Neutrophil (primary cell): ENCODE data around the gene FRK.
"Not testable (repeated sequence)": the region's sequence is repeated elsewhere in the genome, so short reads cannot be mapped to it uniquely, and the experiment has no call there.

Source experiments
- H3K27ac ChIP-seq: fragments of 200-600 bp; sonication (generic); 2 replicates; pipeline ENCODE4 v1.5.1; 2016; ENCODE audit warnings: mild to moderate bottlenecking, moderate library complexity
- H3K27me3 ChIP-seq: fragments of 200-600 bp; sonication (generic); 2 replicates; pipeline ENCODE4 v1.6.0; 2016; ENCODE audit warnings: mild to moderate bottlenecking
- H3K36me3 ChIP-seq: fragments of 200-600 bp; sonication (generic); 2 replicates; pipeline ENCODE4 v1.5.1; 2017
- H3K4me1 ChIP-seq, 2 experiments: fragments of 200-600 bp in 1 of 2; sonication (generic) in 1 of 2; 1 replicate in 1 of 2; 2 replicates in 1 of 2; pipeline versions ENCODE4 v1.5.1 to v1.6.1; 2013 to 2016; ENCODE audit warnings: low read depth in 1 of 2, low read length in 1 of 2, mild to moderate bottlenecking in 1 of 2, moderate library complexity in 1 of 2; ENCODE audit not compliant: control insufficient read depth in 1 of 2, insufficient read depth in 1 of 2
- H3K4me3 ChIP-seq, 2 experiments: fragments of 200-600 bp in 1 of 2; sonication (generic) in 1 of 2; 1 replicate in 1 of 2; 2 replicates in 1 of 2; pipeline ENCODE4 v1.5.1; 2013 to 2016; ENCODE audit warnings: low read depth in 1 of 2, low read length in 1 of 2, mild to moderate bottlenecking in 1 of 2, moderate library complexity in 1 of 2
- H3K9me3 ChIP-seq: fragments of 200-600 bp; sonication (generic); 2 replicates; pipeline ENCODE4 v1.5.1; 2016
- CTCF ChIP-seq: fragments of 200-600 bp; sonication (generic); IDR thresholded peaks from 2 replicates; pipeline ENCODE4 v1.5.1; 2016; ENCODE audit warnings: antibody characterized with exemption

Gene FRK

GRCh38 chr6:116051244-116051643 is 9.4 kb downstream of the FRK start:
- Histone ChIP-seq H3K9me3 (no peaks in the 10 kb centered on the region), H3K4me3 (no peak overlapping the region), H3K4me1 (no peaks in the 10 kb centered on the region), H3K27ac (no peak overlapping the region), H3K36me3 (no peaks in the 10 kb centered on the region), H3K27me3 (no peaks in the 10 kb centered on the region)
- TF ChIP-seq CTCF = no peak

GRCh38 chr6:116050737-116051136 is 10.0 kb downstream of the FRK start:
- Histone ChIP-seq H3K9me3 (no peaks in the 10 kb centered on the region), H3K4me1 (no peaks in the 10 kb centered on the region), H3K36me3 (no peaks in the 10 kb centered on the region), H3K27me3 (no peaks in the 10 kb centered on the region), H3K4me3 (no peak overlapping the region), H3K27ac (no peak overlapping the region)
- TF ChIP-seq CTCF = no peak

- Histone ChIP-seq H3K9me3 (no peaks in the 10 kb centered on the region), H3K27ac (no peak overlapping the region), H3K27me3 (no peaks in the 10 kb centered on the region), H3K36me3 (no peaks in the 10 kb centered on the region), H3K4me3 (no peak overlapping the region), H3K4me1 (no peaks in the 10 kb centered on the region)
- TF ChIP-seq CTCF = no peak
These were observed 11.4 kb downstream of the FRK start for GRCh38 chr6:116049321-116049720.

GRCh38 chr6:116047173-116047933 is 13.3 kb downstream of the FRK start:
- no peaks in the 10 kb centered on the region for H3K9me3 ChIP-seq
- no peak overlapping the region for H3K27ac ChIP-seq
- TF ChIP-seq CTCF = no peak
- H3K27me3 ChIP-seq = no peaks in the 10 kb centered on the region
- H3K4me3 ChIP-seq = no peak overlapping the region
- no peaks in the 10 kb centered on the region for H3K36me3 ChIP-seq
- no peaks in the 10 kb centered on the region for H3K4me1 ChIP-seq

- H3K4me1 ChIP-seq = no peaks in the 10 kb centered on the region
- no peak for TF ChIP-seq CTCF
These were observed 14.0 kb downstream of the FRK start for GRCh38 chr6:116046737-116047136.

GRCh38 chr6:116046272-116046671 is 14.4 kb downstream of the FRK start:
- H3K27ac ChIP-seq, H3K36me3 ChIP-seq, H3K9me3 ChIP-seq, H3K27me3 ChIP-seq, H3K4me1 ChIP-seq, H3K4me3 ChIP-seq: not testable (repeated sequence)

More at GRCh38 chr6:116046737-116047136, 14.0 kb downstream of the FRK start:
- Histone ChIP-seq H3K27ac (no peak overlapping the region), H3K27me3 (no peaks in the 10 kb centered on the region), H3K4me3 (no peak overlapping the region), H3K36me3 (no peaks in the 10 kb centered on the region), H3K9me3 (no peaks in the 10 kb centered on the region)
